ENCODE data around the gene KLHL8. TPM values are rescaled to one million over a fixed set of nuclear protein-coding genes. Genes with fewer than 3 reads are reported as not detected.

KLHL8 gene
- polyA plus RNA-seq (ENCODE audit: insufficient read length): 10.0 TPM

GRCh38 chr4:87220094-87220822 is at the start of gene KLHL8:
Gene KLHL8, minus strand, starts transcription at chr4:87220618. Its CDS starts 25,079 bp downstream, at chr4:87195539.
- peak; percentile 56 for DNase-seq (ENCODE audit: low read depth)

- no peak for DNase-seq (ENCODE audit: low read depth)
Measured at GRCh38 chr4:87270144-87270543, 49.7 kb upstream of the KLHL8 start.

- DNase-seq (ENCODE audit: low read depth): no peak
Measured at GRCh38 chr4:87268411-87268810, 48.0 kb upstream of the KLHL8 start.

- DNase-seq (ENCODE audit: low read depth): no peak
Measured at GRCh38 chr4:87266986-87267385, 46.6 kb upstream of the KLHL8 start.

- DNase-seq (ENCODE audit: low read depth): no peak
Measured at GRCh38 chr4:87262886-87263285, 42.5 kb upstream of the KLHL8 start.

GRCh38 chr4:87260477-87260876 is 40.1 kb upstream of the KLHL8 start:
- DNase-seq (ENCODE audit: low read depth): no peak

- DNase-seq (ENCODE audit: low read depth): no peak
Measured at GRCh38 chr4:87258677-87259076, 38.3 kb upstream of the KLHL8 start.

- no peak for DNase-seq (ENCODE audit: low read depth)
Measured at GRCh38 chr4:87257523-87257922, 37.1 kb upstream of the KLHL8 start.

GRCh38 chr4:87255755-87256154 is 35.3 kb upstream of the KLHL8 start:
- DNase-seq (ENCODE audit: low read depth): no peak

- no peak for DNase-seq (ENCODE audit: low read depth)
Measured at GRCh38 chr4:87251106-87251505, 30.7 kb upstream of the KLHL8 start.

GRCh38 chr4:87250294-87250693 is 29.9 kb upstream of the KLHL8 start:
- DNase-seq (ENCODE audit: low read depth): no peak

GRCh38 chr4:87249332-87250019 is 29.1 kb upstream of the KLHL8 start:
- DNase-seq (ENCODE audit: low read depth): no peak

GRCh38 chr4:87243426-87244053 is 23.1 kb upstream of the KLHL8 start:
- no peak for DNase-seq (ENCODE audit: low read depth)

GRCh38 chr4:87241336-87241735 is 20.9 kb upstream of the KLHL8 start:
- no peak for DNase-seq (ENCODE audit: low read depth)

GRCh38 chr4:87240341-87240740 is 19.9 kb upstream of the KLHL8 start:
- DNase-seq (ENCODE audit: low read depth): no peak

- no peak for DNase-seq (ENCODE audit: low read depth)
Measured at GRCh38 chr4:87239821-87240220, 19.4 kb upstream of the KLHL8 start.

GRCh38 chr4:87239194-87239593 is 18.8 kb upstream of the KLHL8 start:
- DNase-seq (ENCODE audit: low read depth): no peak

GRCh38 chr4:87236861-87237260 is 16.4 kb upstream of the KLHL8 start:
- DNase-seq (ENCODE audit: low read depth): no peak

- no peak for DNase-seq (ENCODE audit: low read depth)
Measured at GRCh38 chr4:87235020-87235671, 14.7 kb upstream of the KLHL8 start.

GRCh38 chr4:87232216-87232615 is 11.8 kb upstream of the KLHL8 start:
- DNase-seq (ENCODE audit: low read depth): no peak

- no peak for DNase-seq (ENCODE audit: low read depth)
Measured at GRCh38 chr4:87230806-87231205, 10.4 kb upstream of the KLHL8 start.

GRCh38 chr4:87229979-87230378 is 9.6 kb upstream of the KLHL8 start:
- no peak for DNase-seq (ENCODE audit: low read depth)

Measured in forelimb muscle (tissue), 1 donor.